Suprapubic skin (tissue), 3 donors: ENCODE results near the gene PAX5.

Experiments
- CTCF ChIP-seq, 2 donors: fragments of 200-600 bp in 1 of 2; fragments of 450-650 bp in 1 of 2; sonication (generic) in 1 of 2; IDR thresholded peaks; one replicate each; pipeline ENCODE4 v1.5.1; 2016 to 2019; ENCODE audit warnings: antibody characterized with exemption in 2 of 2, mild to moderate bottlenecking in 1 of 2, moderate library complexity in 1 of 2
- EP300 ChIP-seq: sonication (generic); formaldehyde crosslinking; IDR thresholded peaks from one replicate; pipeline ENCODE4 v1.6.1; 2017; ENCODE audit warnings: antibody characterized with exemption
- POLR2A ChIP-seq, 2 donors: fragments of 450-650 bp; IDR thresholded peaks; one replicate each; pipeline ENCODE4 v1.6.1; 2017; ENCODE audit warnings: antibody characterized with exemption in 2 of 2, mild to moderate bottlenecking in 2 of 2, moderate library complexity in 2 of 2

- TF ChIP-seq CTCF (IDR thresholded peaks at IDR 0.05) (no peak), POLR2A (IDR thresholded peaks at IDR 0.05) (no peak), EP300 (no peak)
These were observed 184.1 kb downstream of the PAX5 start for GRCh38 chr9:36849943-36850342.
